Stimulated activated CD4-positive, alpha-beta T cell treated with anti-CD3 and anti-CD28 coated beads, Interleukin-15, amount 100 ng/mL, for 1 hour (primary cell): ENCODE measurements around the gene KCNAB1.
"Not testable (repeated sequence)": the region's sequence is repeated elsewhere in the genome, so short reads cannot be mapped to it uniquely, and the experiment has no call there.

Experiments
- DNase-seq, 2 donors: peaks; one replicate each; pipeline ENCODE4 v3.0.0-alpha.2; 2020; ENCODE audit warnings: low read depth in 1 of 2, low spot score in 1 of 2

The KCNAB1 gene

GRCh38 chr3:156260331-156260730 lies 140.0 kb downstream of the KCNAB1 start:
- DNase-seq = no peak

- DNase-seq = no peak
Observed at GRCh38 chr3:156264771-156265170, 144.4 kb downstream of the KCNAB1 start.

- DNase-seq = no peak
Observed at GRCh38 chr3:156271508-156271907, 151.1 kb downstream of the KCNAB1 start.

- DNase-seq = no peak
Observed at GRCh38 chr3:156271995-156272719, 151.8 kb downstream of the KCNAB1 start.

GRCh38 chr3:156273111-156273694 lies 152.8 kb downstream of the KCNAB1 start:
- DNase-seq = no peak

- no peak for DNase-seq
Observed at GRCh38 chr3:156274791-156275190, 154.4 kb downstream of the KCNAB1 start.

GRCh38 chr3:156284637-156285036 lies 164.3 kb downstream of the KCNAB1 start:
- not testable (repeated sequence) for DNase-seq

- no peak for DNase-seq
Observed at GRCh38 chr3:156285626-156286025, 165.2 kb downstream of the KCNAB1 start.

- no peak for DNase-seq
Observed at GRCh38 chr3:156290924-156291271, 170.5 kb downstream of the KCNAB1 start.

GRCh38 chr3:156291272-156292123 lies 171.1 kb downstream of the KCNAB1 start:
- no peak for DNase-seq

- DNase-seq = no peak
Observed at GRCh38 chr3:156293566-156293965, 173.2 kb downstream of the KCNAB1 start.

- DNase-seq = no peak
Observed at GRCh38 chr3:156297582-156297981, 177.2 kb downstream of the KCNAB1 start.

- DNase-seq = no peak
Observed at GRCh38 chr3:156298014-156298413, 177.6 kb downstream of the KCNAB1 start.

GRCh38 chr3:156298938-156299337 lies 178.6 kb downstream of the KCNAB1 start:
- DNase-seq = no peak

- DNase-seq = no peak
Observed at GRCh38 chr3:156299569-156299968, 179.2 kb downstream of the KCNAB1 start.

- no peak for DNase-seq
Observed at GRCh38 chr3:156300371-156300770, 180.0 kb downstream of the KCNAB1 start.

- DNase-seq = no peak
Observed at GRCh38 chr3:156300929-156301840, 180.8 kb downstream of the KCNAB1 start.

GRCh38 chr3:156303001-156303707 lies 182.8 kb downstream of the KCNAB1 start:
- no peak for DNase-seq

GRCh38 chr3:156304406-156304805 lies 184.0 kb downstream of the KCNAB1 start:
- no peak for DNase-seq

GRCh38 chr3:156305672-156306071 lies 185.3 kb downstream of the KCNAB1 start:
- DNase-seq = no peak
